GM12872 (cell line): ENCODE data around the gene ZNF33B.

Source experiments
- TF ChIP-seq, protein P1 (sequence below): IDR thresholded peaks from 3 replicates; pipeline ENCODE4 v1.5.1; 2011; ENCODE audit warnings: low read depth, mild to moderate bottlenecking, low read length, moderate library complexity; ENCODE audit not compliant: insufficient read depth

The ZNF33B gene

DNA sequence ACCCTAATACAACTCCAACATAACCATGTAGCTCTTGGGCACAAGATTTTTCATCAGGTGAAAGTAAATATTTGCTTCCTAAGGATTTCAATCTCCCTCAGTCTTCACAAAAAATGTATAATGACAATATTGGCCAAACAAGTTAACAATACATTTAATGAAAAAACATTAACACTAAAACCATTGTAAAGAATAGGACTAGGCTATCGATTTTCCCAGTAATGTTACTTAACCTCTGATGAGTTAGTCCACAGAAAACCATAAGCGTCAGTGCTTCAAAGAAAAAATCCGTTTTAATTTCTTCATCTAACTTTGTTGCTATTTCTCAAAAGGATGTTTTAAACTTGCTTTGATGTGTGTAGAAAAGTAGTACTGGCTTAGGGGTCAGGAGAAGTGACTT, 1.2 kb downstream of the ZNF33B start:
- TF ChIP-seq, protein P1, sequence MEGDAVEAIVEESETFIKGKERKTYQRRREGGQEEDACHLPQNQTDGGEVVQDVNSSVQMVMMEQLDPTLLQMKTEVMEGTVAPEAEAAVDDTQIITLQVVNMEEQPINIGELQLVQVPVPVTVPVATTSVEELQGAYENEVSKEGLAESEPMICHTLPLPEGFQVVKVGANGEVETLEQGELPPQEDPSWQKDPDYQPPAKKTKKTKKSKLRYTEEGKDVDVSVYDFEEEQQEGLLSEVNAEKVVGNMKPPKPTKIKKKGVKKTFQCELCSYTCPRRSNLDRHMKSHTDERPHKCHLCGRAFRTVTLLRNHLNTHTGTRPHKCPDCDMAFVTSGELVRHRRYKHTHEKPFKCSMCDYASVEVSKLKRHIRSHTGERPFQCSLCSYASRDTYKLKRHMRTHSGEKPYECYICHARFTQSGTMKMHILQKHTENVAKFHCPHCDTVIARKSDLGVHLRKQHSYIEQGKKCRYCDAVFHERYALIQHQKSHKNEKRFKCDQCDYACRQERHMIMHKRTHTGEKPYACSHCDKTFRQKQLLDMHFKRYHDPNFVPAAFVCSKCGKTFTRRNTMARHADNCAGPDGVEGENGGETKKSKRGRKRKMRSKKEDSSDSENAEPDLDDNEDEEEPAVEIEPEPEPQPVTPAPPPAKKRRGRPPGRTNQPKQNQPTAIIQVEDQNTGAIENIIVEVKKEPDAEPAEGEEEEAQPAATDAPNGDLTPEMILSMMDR = no peak

DNA sequence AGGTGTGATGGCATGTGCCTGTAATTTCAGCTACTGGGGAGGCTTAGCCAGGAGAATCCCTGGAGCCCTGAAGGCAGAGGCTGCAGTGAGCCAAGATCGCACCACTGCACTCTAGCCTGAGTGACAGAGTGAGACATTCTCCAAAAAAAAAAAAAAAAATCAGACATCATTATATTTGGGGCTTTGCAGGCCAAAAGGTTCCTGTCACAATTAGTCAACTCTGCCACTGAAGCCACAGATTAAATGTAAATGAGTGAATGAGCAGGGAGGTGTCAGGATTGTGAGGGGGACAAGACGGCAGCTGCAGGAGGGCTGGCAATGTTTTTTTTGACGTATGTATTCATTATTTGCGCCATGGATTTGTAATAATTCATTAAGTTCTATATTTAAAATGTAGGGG, 3.3 kb downstream of the ZNF33B start:
- TF ChIP-seq, protein P1 = no peak

DNA sequence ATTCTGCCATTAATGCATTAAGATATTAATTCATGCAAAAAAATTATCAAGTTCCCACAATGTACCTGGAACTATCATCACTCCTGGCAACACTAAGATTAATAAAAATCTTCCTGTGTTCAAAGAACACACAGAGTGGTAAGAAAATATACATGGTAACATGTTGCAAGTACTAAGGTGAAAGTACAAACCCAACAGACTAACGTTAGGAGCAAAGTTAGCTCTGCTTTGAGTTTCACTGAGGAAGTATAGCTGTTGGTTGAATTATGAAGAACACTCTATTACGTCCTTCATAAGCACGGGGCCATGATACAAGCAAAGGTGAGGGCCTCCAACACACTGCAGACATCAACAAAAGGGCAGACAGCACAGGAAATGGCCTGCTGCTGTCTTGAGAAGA, 5.8 kb downstream of the ZNF33B start:
- TF ChIP-seq, protein P1 = no peak

DNA sequence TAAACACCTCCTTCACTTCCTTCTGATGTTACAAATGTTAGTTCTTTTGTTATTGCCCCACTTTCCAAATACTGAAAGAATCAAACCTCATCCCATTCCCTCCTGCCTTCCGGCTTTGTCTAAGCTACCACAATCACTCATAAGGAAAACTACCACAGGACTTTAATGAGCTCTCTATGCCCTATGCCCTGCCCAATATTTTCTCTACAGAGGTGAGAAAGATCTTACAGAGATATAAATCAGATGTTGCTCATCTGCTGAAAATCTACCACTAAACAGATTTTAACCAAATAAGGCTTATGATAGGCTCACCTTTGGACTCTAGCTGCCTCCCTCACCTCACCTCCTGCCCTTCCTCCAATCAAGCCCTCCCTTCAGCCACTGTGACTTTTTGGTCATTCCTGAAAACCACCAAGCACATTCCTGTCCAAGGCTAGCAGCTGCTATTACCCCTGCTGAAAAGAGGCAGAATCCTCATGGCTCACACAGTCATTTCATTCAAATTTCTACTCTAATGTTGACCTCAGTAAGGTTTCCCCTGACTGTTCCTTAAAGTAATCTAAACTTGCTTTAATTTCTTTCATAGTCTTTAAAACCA, 7.7 kb downstream of the ZNF33B start:
- TF ChIP-seq, protein P1 = no peak

DNA sequence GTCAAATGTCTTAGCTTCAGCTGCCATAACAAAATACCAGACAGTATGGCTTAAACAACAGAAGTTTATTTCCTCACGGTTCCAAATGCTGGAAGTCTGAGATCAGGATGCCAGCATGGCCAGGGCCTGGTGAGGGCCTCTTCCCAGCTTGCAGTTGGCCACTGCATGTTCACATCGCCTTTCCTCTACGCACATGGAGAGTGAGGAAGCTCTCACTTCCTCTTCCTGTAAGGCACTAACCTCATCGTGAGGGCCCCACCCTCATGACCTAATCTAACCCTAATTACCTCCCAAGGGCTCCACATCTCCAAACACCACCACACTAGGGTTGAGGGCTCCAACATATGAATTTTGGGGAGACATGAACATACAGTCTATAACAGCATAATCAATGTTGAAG, 14.4 kb downstream of the ZNF33B start:
- TF ChIP-seq, protein P1 = no peak

DNA sequence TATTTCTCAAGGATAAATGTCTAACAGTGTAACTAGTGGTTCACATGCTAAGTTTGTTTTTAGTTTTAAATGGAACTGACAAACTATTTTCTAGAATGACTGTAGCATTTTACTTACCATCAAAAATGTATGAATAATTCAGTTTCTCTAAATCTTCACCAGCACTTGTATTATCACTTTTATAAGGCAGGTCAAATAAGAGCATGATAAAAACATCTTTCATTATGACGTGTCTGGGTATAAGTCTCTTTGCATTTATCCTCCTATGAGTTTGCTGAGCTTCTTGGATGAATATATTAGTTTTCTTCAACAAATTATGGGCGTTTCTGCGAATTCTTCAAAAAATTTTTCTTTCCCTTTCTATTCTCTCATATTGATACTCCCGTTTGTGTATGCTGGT, 19.9 kb downstream of the ZNF33B start:
- TF ChIP-seq, protein P1 = no peak

DNA sequence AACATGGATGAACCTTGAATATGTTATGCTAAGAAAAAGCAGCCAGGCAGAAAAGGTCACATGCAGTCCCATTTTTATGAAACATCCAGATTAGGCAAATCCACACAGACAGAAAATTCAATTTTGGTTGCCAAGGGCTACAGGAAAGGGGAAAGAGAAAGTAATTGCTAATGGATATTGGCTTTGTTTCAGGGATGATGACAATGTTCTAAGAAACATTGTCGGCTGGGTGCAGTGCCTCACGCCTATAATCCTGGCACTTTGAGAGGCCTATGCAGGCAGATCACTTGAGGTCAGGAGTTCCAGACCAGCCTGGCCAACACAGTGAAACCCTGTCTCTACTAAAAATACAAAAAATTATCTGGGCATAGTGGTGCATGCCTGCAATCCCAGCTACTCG, 23.0 kb downstream of the ZNF33B start:
- TF ChIP-seq, protein P1 = no peak
